GM20000 (cell line): ENCODE data around the gene ZDHHC8.

Experiments used
- DNase-seq: peaks from one replicate; pipeline ENCODE4 v3.0.0; 2012; ENCODE audit warnings: low spot score
- TF ChIP-seq, protein P1 (sequence below): IDR thresholded peaks from 2 replicates; pipeline ENCODE4 v1.5.1; 2012; ENCODE audit warnings: mild to moderate bottlenecking, control low read depth; ENCODE audit errors: extremely low read depth, missing control alignments

The ZDHHC8 gene

GRCh38 chr22:20167643-20168322 lies 36.2 kb downstream of the ZDHHC8 start:
- no peak for DNase-seq
- TF ChIP-seq, protein P1, sequence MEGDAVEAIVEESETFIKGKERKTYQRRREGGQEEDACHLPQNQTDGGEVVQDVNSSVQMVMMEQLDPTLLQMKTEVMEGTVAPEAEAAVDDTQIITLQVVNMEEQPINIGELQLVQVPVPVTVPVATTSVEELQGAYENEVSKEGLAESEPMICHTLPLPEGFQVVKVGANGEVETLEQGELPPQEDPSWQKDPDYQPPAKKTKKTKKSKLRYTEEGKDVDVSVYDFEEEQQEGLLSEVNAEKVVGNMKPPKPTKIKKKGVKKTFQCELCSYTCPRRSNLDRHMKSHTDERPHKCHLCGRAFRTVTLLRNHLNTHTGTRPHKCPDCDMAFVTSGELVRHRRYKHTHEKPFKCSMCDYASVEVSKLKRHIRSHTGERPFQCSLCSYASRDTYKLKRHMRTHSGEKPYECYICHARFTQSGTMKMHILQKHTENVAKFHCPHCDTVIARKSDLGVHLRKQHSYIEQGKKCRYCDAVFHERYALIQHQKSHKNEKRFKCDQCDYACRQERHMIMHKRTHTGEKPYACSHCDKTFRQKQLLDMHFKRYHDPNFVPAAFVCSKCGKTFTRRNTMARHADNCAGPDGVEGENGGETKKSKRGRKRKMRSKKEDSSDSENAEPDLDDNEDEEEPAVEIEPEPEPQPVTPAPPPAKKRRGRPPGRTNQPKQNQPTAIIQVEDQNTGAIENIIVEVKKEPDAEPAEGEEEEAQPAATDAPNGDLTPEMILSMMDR: no peak

GRCh38 chr22:20169253-20169822 lies 37.7 kb downstream of the ZDHHC8 start:
- DNase-seq: no peak
- TF ChIP-seq, protein P1: no peak

DNA sequence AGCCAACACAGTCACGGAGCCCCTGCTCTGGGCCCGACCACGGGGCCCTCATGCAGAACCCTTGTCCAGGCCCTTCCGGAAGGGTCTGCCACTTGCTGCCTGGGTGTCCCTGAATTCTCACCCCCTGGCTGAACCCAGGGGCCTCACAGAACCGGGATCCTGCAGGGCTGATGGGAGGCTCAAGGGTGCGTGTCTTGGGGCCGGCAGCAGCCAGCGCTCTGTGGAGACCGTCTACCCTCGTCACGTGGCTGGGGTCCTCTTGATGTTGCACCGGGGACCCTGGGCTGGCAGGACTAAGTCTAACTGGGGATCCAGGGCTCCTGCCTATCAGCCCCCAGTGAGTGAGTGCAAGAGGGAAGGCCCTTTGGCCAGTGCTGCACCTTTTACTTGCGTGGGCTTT lies 38.6 kb downstream of the ZDHHC8 start:
- TF ChIP-seq, protein P1: no peak
- no peak for DNase-seq

GRCh38 chr22:20171288-20172140 lies 39.9 kb downstream of the ZDHHC8 start:
- DNase-seq: no peak
- TF ChIP-seq, protein P1: no peak

DNA sequence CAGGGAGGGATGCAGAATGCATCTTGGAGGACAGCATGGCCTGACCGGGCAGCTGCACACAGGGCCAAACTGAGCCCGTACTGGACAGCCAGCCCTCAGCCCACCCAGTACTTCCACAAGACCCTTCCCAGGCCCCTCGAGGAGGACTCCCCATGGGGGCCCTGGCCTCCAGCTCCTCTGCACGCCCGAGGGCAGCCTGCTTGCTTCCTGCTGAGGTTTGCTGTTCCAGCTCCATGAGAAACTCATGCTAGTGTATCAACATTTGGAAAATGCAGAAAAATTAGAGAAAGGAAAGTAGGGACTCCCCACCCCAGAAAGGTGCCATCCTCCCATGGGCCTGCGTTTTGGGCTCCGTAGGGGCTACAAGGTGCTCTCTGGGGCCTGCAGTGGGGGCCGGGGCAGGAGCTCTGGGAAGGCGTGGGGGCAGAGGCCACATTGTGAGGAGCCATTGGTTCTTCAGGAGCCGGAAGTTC lies 40.6 kb downstream of the ZDHHC8 start:
- no peak for DNase-seq

GRCh38 chr22:20173246-20173645 lies 41.6 kb downstream of the ZDHHC8 start:
- TF ChIP-seq, protein P1: no peak

More for the DNA sequence above, 40.6 kb downstream of the ZDHHC8 start:
- TF ChIP-seq, protein P1: no peak

DNA sequence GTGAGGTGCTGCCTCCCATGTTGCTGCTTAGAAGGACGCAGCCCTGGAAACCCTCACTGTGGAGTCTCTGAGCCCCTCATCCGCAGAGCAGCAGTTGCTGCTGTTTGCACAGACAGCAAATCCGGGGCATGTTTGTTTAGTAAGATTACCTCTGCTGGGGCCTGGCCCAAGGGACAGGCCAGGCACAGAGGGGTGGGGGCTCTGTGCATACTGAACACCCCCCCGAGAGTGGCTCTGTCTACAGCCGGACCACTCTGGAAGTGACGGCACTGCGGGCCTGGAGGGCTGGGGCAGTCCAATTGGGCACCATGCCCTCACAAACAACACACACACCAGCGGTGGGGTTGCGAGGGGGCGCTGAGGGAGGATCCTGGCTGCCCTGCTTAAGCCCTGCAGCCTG lies 42.2 kb downstream of the ZDHHC8 start:
- no peak for DNase-seq
- TF ChIP-seq, protein P1: no peak

More at GRCh38 chr22:20173246-20173645, 41.6 kb downstream of the ZDHHC8 start:
- DNase-seq: no peak
